ENCODE measurements around the gene TBC1D22A. TPM values are rescaled to one million over a fixed set of nuclear protein-coding genes. Genes with fewer than 3 reads are reported as not detected.
"Not testable (repeated sequence)": the region's sequence is repeated elsewhere in the genome, so short reads cannot be mapped to it uniquely, and the experiment has no call there.

The TBC1D22A gene
- polyA plus RNA-seq, 1 donor from 2014 or later = 9.3 TPM

- Histone ChIP-seq H3K9ac (ENCODE audit: low read length) (no peak overlapping the region), H3F3A (ENCODE audit: insufficient read depth, low read length, poor library complexity, severe bottlenecking) (no peaks in the 10 kb centered on the region), H3K4me3 (ENCODE audit: low read length) (no peak overlapping the region), H3K79me2 (replicated peaks; ENCODE audit: insufficient read depth, low read length) (no peaks in the 10 kb centered on the region), H3K9me2 (ENCODE audit: insufficient read depth, low read length) (no peaks in the 10 kb centered on the region), H3K27me3 (ENCODE audit: insufficient read depth, low read depth, low read length) (no peaks in the 10 kb centered on the region), H3K36me3 (ENCODE audit: insufficient read depth, low read length) (no peaks in the 10 kb centered on the region), H3K9me3 (ENCODE audit: low read length) (no peaks in the 10 kb centered on the region), H2AFZ (ENCODE audit: low read depth, low read length) (no peak overlapping the region), H3K4me2 (ENCODE audit: low read length) (no peak overlapping the region), H4K20me1 (ENCODE audit: insufficient read depth) (no peaks in the 10 kb centered on the region), H3K27ac (ENCODE audit: low read length) (no peak overlapping the region)
- TF ChIP-seq EZH2 (IDR thresholded peaks at IDR 0.05; ENCODE audit: borderline replicate concordance, insufficient read depth, low read length, poor library complexity, severe bottlenecking) (no peak), RAD21 (conservative IDR thresholded peaks at IDR 0.05) (no peak), REST (IDR thresholded peaks at IDR 0.05; ENCODE audit: borderline replicate concordance) (no peak), POLR2AphosphoS5 (IDR thresholded peaks at IDR 0.05) (no peak), MXI1 (conservative IDR thresholded peaks at IDR 0.05; ENCODE audit: poor library complexity, severe bottlenecking) (no peak), EP300 (conservative IDR thresholded peaks at IDR 0.05; ENCODE audit: poor library complexity, severe bottlenecking) (no peak), SMC3 (conservative IDR thresholded peaks at IDR 0.05; ENCODE audit: poor library complexity) (no peak), CTCF (IDR thresholded peaks at IDR 0.05; ENCODE audit: poor library complexity, severe bottlenecking) (no peak), TAF1 (IDR thresholded peaks at IDR 0.05; ENCODE audit: low read depth) (no peak)
Observed at GRCh38 chr22:46977656-46978343, 215.3 kb downstream of the TBC1D22A start.

DNA sequence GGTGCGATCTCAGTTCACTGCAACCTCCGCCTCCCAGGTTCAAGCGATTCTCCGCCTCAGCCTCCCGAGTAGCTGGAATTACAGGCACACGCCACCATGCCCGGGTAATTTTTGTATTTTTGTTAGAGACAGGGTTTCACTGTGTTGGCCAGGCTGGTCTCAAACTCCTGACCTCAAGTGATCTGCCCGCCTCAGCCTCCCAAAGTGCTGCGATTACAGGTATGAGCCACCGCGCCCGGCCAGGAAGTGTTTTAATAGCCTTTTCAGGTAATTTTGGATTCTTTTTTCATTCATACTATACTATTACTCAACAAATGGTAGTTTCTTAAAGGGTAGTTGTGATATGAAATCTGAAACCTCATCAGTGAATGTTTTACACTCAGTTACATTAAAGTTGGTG is 216.2 kb downstream of the TBC1D22A start:
- H3K4me2 ChIP-seq (ENCODE audit: low read length); H3K9ac ChIP-seq (ENCODE audit: low read length); H3K36me3 ChIP-seq (ENCODE audit: insufficient read depth, low read length); H4K20me1 ChIP-seq (ENCODE audit: insufficient read depth); H2AFZ ChIP-seq (ENCODE audit: low read depth, low read length); H3F3A ChIP-seq (ENCODE audit: insufficient read depth, low read length, poor library complexity, severe bottlenecking); H3K79me2 ChIP-seq (replicated peaks; ENCODE audit: insufficient read depth, low read length); H3K9me2 ChIP-seq (ENCODE audit: insufficient read depth, low read length); H3K4me3 ChIP-seq (ENCODE audit: low read length); H3K27me3 ChIP-seq (ENCODE audit: insufficient read depth, low read depth, low read length); H3K9me3 ChIP-seq (ENCODE audit: low read length); H3K27ac ChIP-seq (ENCODE audit: low read length): not testable (repeated sequence)
